GM19328 (cell line): Measurements from ENCODE around the gene C16orf89.
"Not testable (repeated sequence)": the region's sequence is repeated elsewhere in the genome, so short reads cannot be mapped to it uniquely, and the experiment has no call there.

ENCODE experiments used
- ATAC-seq: cut with Tn5 transposase; IDR thresholded peaks from one replicate; pipeline ENCODE4 v1.9.1; 2021; ENCODE audit warnings: mild to moderate bottlenecking, moderate library complexity; ENCODE audit not compliant: unreplicated experiment

C16orf89 gene

GRCh38 chr16:5062790-5063765, 2.7 kb downstream of the C16orf89 start:
- ATAC-seq, result no peak

- peak; percentile 50 for ATAC-seq
Measured at GRCh38 chr16:5062051-5062450, 3.7 kb downstream of the C16orf89 start.

GRCh38 chr16:5060073-5060641, 5.6 kb downstream of the C16orf89 start:
- no peak for ATAC-seq

DNA sequence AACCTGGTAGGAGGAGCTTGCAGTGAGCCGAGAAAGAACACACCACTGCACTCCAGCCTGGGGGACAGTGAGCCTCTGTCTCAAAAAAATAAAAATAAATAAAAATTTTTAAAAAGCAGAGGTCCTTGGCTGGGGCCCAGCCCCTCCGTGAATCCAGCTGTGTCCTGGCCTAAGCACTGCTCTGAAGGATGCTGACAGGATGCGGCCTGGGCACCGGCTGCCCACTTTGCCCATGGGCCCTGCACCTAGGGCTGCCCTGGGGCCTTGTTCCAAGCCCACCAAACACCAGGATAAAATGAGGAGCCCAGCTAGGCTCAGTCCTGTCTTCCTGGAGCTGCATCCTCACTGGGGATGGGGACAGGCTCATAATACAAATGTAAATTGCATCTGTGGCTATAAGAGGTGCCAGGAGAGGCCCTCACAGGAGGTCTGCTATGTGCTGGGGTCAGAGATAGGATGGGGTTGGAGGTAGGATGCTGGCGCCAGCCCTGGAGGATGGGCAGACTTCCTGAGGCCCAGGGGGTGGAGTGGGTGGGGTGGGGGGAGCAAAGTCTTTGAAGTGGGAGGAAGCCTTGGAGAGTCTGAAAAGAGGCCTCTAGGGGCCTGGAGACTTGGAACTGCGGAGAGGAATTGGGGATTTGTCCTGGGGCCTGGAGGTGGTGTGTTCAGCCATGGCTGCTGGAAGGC, 6.2 kb downstream of the C16orf89 start:
- no peak for ATAC-seq

- no peak for ATAC-seq
Measured at GRCh38 chr16:5058476-5058875, 7.3 kb downstream of the C16orf89 start.

- no peak for ATAC-seq
Measured at GRCh38 chr16:5056352-5056751, 9.4 kb downstream of the C16orf89 start.

DNA sequence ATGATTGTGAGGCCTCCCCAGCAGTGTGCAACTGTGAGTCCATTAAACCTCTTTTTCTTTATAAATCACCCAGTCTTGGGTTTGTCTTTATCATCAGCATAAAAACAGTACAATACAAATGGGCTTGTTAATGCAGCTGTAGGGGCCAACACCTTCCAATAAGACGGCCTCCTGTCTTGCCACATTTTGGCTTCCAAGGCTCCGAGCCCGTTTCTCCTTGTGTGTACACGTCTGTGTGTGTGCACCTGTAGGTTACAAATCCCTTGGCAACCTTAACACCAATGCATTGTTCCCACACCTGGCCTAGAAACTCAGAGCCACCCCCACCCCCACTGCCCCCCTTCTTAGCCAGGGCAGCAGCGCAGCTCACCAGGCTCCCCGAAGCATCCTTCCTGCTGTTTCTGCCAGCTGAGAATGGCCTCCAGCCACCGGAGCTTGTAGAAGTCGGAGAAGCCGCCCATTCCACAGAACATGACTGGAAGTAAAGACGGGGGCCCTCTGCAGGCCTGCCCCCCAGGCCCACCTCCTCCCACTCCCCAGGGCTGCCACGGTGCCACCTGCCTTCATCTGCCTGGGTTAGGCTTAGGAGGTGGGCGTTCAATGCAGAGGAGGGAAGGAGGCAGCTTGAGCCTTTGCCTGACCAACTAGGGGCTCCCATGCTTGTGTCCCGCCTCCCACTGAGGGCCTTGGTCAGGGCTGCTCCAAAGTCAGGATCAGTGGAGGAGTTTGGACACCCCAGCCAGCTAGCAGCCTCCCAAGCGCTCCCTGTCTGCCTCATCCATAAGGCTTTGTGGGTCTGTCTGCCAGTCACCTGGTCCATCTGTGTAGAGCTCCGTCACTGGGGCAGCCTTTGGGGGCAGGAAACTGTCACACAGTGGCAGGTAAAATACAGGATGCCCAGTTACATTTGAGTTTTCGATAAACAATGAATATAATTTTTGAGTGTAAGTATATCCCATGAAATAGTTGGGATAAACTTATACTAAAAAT, 10.6 kb downstream of the C16orf89 start:
- no peak for ATAC-seq

- no peak for ATAC-seq
Measured at GRCh38 chr16:5046914-5047313, 18.8 kb downstream of the C16orf89 start.

DNA sequence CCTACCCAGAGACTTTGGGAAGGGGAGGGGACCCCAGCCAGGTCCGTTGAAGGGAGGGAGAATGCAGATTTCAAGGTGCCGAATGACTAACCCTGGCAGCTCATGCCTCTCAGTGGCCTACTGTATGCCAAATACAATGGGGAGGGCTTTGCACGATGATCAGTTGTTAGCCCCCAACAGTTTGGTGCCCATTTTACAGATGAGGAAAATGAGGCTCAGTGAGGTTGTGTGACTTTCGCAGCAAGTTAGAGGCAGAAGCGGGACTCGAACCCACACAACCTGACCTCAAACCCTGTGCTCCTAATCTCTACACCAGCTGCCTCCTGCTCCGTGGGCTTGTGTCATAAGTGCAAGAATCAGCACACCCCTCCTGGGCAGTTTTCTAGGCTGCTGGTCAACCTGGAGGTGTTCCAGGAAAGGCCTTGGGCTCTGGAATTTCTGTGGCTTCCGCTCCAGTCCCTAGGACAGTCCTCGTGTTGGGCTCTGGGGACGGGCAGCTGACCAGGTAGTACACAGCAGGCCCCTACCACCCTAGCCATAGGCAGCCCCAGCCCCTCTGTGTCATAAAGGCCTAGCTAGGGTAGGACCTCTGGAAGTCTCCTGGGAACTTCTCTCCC, 20.1 kb downstream of the C16orf89 start:
- no peak for ATAC-seq

GRCh38 chr16:5044581-5044980, 21.2 kb downstream of the C16orf89 start:
- not testable (repeated sequence) for ATAC-seq

DNA sequence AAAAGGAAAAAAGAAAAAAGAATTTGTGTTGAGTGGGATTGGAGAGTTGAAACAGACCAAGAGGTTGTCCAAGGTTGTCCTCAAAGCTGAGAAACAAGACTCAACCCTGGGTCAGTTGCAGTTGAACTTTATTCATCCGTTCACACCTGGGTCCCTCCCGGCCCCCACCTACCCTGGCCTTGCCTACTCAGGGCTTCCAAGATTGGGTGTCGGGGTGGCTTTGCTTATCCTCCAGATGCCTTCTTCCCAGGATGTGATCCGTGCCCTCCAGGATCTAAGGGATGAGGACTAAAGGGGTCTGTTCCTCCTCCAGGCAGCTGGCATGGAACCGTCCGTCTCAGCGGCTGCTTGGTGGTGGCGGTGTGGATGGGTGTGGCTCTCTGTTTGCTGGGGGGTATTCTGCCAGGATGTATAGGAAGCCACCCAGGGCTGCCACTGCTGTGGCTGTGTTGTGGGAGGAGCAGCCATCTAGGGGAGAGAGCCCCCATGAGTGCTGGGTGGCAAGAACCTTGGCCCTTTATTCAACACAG, 21.7 kb downstream of the C16orf89 start:
- ATAC-seq, result no peak

DNA sequence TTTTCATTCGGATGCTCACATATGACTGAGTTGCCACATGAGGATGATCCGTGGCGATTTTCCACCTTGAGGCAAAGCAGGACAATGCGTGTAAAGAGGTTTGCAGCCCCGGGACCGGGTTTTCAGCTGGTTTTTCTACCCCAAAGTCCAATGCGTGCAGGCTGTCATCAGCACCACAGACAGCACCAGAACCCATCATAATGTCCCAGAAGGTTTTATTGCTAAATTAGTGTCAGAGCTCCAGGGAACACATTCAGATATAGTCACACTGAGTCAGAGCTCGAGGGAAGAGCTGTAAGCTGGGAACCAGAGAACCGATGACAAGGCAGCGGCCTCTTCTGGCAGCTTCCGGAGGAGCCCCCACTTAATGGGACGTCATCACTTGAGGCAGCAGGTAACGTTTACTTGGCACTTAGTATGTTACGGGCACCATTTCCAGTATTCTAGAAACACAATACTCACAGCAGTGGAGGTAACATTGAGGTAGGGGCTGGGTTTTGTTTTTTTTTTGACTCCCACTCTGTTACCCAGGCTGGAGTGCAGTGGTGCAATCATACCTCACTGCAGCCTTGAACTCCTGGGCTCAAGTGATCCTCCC, 23.1 kb downstream of the C16orf89 start:
- ATAC-seq, result no peak

DNA sequence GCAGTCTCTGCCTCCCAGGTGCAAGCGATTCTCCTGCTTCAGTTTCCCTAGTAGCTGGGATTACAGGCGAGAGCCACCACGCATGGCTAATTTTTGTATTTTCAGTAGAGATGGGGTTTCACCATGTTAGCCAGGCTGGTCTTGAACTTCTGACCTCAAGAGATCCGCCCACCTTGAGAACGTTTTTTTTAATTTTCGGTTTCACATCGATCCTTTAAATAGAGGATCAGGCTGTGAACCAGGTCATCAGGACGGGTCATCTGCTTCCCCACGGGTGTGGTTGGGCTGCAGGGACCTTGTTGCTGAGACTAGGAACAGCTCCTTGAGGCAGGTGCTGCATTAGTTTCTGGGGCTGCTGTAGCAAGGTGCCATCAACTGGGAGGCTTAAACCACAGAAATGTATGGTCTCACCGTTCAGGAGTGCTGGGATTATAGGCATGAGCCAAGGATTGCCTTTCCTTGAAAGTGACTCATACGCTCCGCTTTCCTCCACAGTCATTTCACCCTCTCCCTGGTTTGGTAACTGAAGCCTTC, 24.1 kb downstream of the C16orf89 start:
- no peak for ATAC-seq

DNA sequence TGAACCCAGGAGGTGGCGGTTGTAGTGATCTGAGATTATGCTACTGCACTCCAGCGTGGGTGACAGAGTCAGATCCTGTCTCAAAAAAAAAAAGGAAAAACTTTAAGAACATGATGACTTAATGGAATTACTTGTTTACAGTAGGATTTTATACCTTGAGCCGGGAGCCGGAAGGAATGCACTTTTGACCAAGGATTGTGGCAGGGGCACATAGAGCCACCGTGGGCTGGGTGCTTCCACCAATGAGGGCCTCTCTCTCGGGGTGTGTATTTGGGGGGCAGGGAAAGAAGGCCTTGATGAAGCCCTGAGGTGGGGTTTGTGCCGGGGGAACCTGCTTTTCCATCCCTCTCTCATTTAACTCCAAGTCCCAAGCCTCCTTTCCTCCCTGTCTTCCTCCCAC, 25.3 kb downstream of the C16orf89 start:
- ATAC-seq, result no peak

- ATAC-seq, result no peak
Measured at GRCh38 chr16:5036228-5037156, 29.3 kb downstream of the C16orf89 start.

GRCh38 chr16:5035909-5036227, 29.9 kb downstream of the C16orf89 start:
- ATAC-seq, result no peak

- ATAC-seq, result no peak
Measured at GRCh38 chr16:5034167-5034523, 31.6 kb downstream of the C16orf89 start.
